HT1080 (cell line): ENCODE measurements around the gene FOSL1. TPM values are rescaled to one million over a fixed set of nuclear protein-coding genes. Genes with fewer than 3 reads are reported as not detected.

Experiments
- DNase-seq: peaks from one replicate; pipeline ENCODE4 v3.0.0-alpha.2; 2015; ENCODE audit warnings: low read depth
- total RNA-seq: library from RNA; depleted of rRNA; stranded (reverse); fragments of >200 nt; shearing (Covaris generic); gene quantifications from 2 replicates; pipeline ENCODE4 v1.2.3, GENCODE V29; 2014

The FOSL1 gene
- total RNA-seq, 1 experiment from 2014 or later: 374 TPM

DNA sequence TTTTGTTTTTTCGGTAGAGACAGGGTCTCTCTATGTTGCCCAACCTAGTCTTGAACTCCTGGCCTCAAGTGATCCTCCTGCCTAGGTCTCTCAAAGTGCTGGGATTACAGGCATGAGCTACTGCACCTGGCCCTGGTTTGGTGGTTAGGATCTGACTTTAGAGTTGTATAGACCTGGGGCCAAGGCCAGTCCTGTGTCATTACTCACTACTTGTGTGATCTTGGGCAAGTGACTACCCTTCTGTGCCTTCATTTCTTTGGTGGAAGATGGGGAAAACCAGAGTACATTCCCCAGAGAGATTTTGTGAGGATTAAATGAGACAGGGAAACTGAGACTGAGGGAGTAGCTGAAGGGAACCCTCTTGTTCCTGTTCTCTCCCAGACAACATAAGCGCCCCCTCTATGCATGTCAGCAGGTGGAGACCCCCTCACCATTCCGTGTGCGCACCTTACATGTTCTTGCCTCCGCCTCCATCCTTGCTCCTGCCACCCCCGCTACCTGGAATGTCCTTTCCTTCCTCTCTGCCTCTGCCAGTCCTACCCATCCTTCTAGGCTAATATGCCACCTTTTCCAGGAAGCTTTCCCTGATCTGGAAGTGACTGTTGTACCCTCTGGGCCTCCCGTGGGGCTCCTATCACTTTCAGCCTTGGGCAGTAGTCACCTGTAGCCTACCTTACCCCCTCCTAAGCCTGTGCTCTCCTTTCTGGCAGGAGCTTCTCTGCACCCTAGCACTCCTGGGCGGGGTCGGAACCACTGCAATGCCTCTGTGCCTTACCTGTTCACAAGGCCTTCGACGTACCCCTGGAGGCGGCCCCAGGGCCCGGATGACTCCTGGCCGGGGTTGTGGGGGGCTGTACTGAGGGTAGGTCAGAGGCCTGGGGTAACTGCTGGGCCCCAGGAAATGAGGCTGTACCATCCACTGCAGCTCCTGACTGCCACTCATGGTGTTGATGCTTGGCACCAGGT is 3.9 kb downstream of the FOSL1 start:
- peak; percentile 29 for DNase-seq

DNA sequence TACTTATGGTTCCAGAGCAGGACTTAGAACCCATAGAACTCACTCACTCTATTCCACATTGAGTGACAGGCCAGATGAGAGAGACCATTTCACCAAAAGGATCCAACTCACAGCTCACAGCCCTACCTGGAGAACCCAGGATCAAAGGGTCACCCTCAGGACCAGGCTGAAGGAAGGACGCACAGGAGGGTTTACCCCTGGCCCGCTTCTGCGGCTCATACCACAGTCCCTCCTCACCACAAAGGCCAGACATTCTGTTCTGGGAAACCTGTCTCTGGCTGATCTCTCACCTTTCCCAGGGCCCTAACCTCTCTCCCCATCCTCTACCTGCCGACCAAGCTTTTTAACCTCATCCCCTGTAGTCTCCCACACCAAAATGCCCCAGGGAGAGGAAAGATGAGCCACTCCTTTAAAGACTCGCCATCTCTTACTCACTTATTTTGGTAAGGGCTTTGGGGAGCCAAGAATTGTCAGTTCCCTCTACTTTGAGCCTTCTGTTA is 4.7 kb downstream of the FOSL1 start:
- DNase-seq: peak; percentile 40

DNA sequence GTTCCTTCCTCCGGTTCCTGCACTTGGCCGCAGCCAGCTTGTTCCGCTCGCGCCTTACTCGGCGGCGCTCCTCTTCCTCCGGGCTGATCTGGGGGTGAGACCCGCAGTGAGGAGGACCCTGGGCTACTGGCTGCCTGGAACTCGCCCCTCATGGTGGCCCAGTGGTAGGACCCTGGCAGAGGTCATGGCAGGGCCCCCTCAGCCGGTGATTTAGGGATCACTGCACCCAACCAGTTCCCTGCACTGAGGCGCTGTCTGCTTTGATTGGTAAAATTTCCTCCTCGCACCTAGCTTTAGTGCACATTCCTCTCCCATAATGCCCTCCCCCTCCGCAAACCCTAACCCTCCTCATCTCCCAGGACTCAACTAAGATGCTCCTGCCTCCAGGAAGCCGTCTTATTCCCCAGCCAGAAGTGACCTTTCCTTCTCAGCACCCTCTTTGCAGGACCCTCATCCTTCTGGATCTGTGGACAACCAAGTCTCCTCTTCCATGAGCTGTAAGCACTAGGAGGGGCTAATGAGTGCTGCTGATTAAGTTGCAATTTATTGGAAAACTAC is 6.1 kb downstream of the FOSL1 start:
- DNase-seq: peak; percentile 61

DNA sequence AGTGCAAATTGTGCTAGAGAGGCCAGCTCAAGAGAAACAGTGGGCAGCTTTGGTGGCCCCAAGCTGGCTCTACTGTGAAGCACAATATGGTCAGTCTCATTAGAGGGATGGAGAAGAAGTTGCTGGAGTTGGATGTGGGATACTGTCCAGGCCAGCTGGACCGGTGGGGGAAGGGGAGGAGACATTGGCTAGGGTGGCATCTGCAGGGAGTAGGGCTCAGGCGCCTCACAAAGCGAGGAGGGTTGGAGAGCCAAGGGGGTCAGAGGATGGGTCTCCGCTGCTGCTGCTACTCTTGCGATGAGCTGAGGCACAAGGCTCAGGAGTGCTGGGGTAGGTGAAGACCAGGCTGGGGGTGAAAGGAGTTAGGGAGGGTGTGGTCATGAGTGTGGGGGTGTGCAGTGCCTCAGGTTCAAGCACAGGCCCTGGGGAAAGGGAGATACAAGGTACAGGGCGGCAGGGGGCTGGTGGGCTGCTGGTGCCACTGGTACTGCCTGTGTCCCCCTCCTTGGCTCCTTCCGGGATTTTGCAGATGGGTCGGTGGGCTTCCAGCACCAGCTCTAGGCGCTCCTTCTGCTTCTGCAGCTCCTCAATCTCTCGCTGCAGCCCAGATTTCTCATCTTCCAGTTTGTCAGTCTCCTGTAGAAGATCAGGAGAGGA is 7.4 kb downstream of the FOSL1 start:
- DNase-seq: peak; percentile 68

DNA sequence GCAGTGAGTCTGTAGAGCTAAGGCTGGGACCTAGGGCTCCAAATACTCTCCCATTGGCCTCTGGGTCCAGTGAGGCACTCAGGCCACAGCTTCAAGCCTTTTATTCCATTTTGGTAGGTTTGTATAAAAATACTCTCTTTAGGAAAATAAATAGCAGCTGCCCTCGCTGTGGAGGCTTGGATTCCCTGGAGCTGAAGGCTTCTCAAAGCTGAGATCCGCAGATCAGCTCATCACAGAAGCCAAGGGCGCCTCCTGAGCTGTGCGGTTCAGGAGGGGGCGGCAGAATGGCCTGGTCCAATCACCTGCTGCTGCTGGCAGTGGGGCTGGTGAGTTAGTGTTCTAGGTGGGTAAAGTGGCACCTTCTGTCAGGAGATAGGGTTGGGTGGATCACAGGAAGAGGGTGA is 8.0 kb downstream of the FOSL1 start:
- DNase-seq: peak; percentile 71

DNA sequence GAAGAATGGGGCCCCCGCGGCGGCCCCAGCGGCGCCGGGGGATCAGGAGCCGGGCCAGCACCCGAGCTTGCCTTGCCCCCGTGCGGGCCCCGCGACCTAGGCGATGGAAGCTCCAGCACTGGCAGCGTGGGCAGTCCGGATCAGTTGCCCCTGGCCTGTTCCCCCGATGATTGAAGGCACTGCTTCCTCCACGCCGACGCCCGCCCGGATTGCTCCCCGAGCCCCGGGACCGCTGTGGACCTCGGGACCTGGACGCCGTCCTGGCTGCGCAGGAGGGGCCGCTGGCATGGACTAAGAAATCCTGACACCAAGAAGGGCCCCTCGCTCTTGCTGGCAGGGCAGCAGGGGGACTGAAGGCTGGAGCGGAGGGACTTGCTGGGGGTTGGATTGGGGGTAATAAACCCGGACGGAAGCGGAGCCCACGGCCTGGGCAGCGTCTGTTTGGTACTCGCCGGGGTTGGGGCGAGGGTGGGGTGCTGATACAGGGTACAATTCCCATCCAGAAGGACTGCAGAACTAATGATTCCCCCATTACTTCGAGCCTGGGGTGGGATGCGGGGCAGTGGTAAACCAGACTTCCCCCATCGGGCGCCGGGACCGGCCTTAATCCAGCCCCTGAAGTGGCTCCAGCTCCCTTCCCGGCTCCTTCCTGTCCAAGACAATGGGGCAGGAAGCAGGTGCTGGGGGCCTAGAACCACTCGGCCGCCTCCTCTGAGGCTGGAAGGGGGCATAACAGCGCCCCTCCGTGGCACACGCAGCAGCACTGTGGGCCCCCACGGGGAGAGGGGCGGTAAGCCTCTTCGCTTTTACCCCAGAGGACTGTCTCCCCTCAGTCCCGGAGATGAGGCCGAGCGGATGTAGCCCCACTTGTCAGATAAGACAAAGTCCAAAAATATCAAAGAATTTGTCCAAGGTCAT is 8.7 kb downstream of the FOSL1 start:
- peak; percentile 88 for DNase-seq

DNA sequence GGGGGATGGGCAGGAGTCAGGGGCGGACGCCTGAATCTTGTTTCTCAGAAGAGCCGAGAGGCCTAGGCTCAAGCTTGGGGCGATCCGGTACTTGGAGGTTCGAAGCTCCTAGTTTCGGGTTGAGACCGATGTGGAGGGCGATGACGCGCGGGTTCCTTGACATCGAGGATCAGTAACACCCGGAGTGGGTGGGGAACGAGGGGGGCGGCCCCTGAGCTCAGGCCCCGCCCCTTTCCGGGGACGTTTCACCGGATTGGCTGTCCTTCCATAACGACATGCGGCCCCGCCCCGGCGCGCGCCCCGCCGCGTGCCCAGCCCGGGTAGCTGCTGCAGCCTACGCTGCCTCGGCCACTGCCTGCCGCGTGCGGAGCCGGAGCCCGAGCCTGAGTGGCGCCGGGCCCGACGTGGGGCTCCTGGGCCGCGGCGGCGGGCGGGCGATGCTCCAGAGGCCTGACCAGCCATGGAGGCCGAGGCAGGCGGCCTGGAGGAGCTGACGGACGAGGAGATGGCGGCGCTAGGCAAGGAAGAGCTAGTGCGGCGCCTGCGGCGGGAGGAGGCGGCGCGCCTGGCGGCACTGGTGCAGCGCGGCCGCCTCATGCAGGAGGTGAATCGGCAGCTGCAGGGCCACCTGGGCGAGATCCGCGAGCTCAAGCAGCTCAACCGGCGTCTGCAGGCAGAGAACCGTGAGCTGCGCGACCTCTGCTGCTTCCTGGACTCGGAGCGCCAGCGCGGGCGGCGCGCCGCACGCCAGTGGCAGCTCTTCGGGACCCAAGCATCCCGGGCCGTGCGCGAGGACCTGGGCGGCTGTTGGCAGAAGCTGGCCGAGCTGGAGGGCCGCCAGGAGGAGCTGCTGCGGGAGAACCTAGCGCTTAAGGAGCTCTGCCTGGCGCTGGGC is 9.6 kb downstream of the FOSL1 start, which contains the start of gene CCDC85B:
Gene CCDC85B (plus strand): TSS at position 350 of the 895 bp plus-strand sequence. CDS start 111 bp downstream, at position 461.
- peak; percentile 98 for DNase-seq

DNA sequence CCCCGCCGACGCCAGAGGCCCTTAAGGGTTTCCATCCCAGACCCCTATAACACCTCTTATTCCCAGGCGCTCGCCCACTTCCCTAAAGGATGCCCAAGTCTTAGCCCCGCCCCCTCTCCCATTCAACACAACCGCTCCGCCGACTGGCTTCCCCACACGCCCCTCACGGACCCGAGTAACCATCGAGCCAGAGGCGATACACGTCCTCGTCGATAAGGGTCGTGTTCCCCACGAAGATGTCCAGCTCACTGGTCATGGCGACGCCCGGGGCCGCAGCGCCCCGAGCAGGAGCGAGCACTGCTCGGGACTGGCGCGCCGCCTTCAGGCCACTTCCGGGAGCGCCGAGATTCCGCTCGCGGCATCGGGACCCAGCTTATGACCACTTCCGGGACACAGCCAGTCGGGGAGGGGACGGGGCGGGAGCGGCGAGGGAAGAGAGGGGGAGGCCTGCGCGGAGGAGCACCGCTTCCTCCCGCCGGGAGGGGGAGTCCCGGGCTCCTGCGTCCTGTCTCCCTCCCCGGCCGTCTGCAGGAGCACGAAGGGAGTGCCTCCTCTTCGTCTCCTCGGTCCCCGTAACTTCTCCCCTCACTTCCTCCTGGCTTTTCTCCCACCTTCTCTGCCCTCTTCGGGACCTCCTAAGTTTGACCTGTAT is 11.9 kb downstream of the FOSL1 start, which contains the start of gene FIBP:
Gene FIBP (minus strand): TSS at position 309 of the 652 bp plus-strand sequence. CDS start 53 bp downstream, at position 256.
- peak; percentile 95 for DNase-seq

DNA sequence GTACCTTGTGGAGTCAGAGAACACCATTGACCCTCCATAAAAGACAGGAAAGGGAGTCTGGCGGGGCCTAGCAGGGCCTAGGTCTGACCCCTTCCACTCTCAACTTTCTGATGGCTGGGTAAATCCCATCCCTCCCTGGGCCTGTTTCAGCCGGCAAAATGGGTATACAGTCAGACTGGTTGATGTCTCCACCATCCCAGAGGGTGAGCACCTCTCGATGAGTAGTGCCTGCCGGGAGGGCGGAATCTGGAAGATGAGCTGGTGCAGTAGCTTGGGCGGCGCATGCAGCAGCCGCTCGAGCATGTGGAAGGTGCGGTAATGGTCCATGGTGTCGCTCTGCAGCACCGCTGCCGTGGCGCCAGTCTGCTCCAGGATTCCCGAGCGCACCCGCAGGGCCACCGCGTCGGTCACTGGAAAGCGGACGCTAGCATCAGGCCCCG is 12.4 kb downstream of the FOSL1 start:
- DNase-seq: no peak

DNA sequence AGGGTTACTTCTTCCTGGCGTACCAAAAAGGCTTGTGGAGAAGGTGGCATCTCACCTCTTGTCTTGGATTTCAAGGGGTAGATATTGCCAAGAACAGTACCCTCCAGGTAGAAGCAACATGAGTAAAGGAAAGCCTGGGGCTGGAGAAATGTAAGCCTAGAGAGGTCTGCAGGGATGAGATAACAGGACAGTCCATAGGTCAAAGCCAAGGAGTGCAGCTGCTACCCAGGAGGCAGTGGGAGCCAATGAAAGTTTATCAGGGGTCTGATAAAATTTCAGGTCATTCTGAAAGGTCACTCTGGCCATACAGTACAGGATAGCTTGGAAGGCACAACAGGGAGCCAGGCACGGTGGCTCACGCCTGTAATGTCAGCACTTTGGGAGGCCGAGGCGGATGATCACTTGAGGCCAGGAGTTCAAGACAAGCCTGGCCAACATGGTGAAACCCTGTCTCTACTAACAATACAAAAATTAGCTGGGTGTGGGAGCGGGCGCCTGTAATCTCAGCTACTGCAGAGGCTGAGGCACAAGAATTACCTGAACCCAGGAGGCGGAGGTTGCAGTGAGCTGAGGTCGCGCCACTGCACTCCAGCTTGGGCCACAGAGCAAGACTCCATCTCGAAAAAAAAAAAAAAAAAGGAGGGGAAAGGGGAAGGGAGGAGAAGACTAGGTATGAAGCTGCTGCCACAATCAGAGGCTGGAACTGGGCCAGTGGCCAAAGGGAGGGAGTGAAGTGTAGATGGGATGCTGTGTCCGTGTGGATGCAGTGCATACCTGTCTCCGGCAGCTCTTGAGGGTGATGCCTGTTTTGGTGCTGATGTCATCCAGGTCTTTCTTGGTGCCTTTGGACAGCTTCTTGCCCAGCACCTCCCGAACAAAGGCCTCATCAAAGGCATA is 13.1 kb downstream of the FOSL1 start:
- no peak for DNase-seq

DNA sequence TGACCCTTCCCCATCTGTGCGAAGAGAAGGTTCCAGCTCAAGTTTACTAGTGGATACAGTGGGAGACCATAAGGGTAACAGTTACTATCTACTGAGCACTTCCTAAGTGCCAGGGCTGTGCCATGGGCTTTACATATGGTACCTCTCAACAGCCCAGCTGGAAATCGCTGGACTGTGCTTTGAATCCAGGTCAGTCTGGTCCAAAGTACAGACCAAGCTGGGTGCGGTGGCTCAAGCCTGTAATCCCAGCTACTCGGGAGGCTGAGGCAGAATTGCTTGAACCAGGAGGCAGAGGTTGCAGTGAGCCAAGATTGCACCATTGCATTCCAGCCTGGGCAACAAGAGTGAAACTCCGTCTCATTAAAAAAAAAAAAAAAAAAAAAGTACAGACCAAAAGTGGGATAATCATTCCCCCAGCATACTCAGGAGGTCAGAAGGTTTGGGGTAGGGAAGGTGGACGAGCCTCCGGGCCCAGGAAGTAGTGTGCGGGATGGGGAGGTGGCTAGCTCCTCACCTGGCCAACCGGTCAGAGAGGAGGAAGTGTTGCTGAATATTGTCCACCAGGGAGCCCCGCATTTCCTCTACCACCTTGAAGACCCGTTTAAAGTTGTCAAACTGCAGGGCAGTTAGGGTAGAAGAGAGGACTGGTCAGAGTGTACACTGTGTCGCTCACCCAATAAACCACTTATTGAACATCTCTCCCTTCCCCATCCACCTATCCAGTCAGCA is 14.2 kb downstream of the FOSL1 start:
- no peak for DNase-seq

DNA sequence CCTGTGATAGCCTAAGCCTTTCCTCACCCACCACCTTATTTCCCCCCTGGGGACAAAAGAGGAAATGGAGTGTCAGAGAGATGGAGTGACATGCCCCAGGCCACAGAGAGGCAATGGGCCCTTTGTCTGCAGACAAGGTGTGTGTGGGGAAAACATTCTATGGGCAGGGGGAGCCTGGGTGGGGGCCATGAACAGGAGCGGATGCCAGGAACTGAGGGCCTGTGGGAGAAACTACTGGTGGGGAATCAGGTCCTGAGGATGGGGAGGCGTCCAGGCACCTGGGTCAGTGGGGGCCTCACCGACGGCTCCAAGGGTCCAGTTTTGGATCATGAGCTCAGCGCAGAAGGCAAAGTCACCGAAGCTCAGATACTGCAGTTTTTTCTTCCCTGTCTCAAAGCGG is 15.0 kb downstream of the FOSL1 start:
- no peak for DNase-seq

DNA sequence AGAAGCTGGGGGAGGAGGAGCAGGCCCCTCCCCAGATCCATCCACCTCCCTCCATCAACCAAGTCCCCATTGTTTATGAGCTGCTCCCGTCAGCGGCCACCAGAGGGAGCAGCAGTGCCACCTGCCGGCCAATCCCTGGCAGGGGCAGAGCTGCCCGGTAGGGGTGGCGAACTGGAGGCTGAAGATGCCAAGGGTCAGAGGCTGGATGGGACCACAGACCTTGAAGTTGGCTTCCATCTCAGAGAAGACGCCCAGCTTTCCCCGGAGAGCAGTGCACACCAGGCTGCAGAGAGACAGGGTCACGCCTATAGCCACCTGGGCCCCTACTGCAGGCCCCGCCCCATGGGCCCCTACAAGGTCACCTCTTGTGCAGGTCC is 15.5 kb downstream of the FOSL1 start:
- peak; percentile 64 for DNase-seq

DNA sequence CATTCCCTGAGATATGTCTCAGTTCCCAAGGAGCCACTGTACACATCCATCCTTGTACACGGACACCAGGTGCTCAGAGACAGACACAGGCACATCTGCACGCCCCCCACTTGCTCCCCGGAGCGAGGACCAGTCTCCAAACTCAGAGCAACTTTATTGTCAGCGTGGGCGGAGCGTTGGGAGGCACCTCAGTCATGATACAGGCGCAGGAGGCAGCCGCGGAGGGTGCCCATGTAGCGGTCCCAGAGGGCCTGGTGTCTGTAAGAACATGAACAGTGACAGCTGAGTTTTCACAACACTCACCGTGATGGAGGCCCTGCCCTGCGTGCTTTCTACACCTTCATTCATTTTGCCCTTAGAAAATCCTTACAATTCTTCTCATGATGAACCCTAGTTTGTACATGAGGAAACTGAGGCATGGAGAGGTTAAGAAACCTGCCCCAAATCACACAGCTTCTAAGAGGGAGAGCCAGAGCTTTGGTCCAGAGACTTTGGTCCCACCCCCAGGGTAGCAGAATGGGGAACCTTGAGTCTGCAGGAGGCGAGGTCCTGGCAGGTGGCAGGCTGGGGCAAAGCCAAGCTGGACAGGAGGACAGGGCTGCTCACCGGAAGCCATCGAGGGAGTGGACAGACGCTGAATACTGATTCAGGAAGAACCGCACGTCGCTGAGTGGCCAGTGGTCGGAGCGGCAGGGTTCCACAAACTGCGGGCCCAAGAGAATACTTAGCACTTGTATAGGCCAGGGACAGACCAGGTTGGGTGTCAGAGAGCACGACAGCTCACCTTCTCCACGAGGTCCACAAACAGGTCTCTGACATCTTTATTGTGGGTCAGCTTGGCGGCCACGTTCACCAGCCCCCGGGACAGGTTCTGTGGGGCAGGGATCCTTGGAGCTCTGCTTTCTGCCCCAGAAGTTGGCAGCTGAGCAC is 16.1 kb downstream of the FOSL1 start:
- no peak for DNase-seq

DNA sequence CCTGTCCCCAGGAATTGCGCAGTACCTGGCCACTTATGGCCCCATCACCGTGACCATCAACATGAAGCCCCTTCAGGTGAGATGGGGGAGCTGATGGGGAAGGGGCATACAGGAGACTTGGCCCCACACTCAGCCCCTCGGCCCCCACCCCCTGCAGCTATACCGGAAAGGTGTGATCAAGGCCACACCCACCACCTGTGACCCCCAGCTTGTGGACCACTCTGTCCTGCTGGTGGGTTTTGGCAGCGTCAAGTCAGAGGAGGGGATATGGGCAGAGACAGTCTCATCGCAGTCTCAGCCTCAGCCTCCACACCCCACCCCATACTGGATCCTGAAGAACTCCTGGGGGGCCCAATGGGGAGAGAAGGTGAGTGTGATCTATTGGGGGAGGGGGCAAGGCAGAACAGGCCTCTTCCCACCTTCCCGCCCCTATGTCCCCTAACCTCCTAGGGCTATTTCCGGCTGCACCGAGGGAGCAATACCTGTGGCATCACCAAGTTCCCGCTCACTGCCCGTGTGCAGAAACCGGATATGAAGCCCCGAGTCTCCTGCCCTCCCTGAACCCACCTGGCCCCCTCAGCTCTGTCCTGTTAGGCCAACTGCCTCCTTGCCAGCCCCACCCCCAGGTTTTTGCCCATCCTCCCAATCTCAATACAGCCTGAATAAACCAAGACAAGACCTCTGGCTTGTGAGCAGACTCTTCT is 17.0 kb downstream of the FOSL1 start:
- DNase-seq: no peak
